SK-N-SH (cell line): ENCODE measurements around the gene ZNF473.

Experiments
- CTCF ChIP-seq: fragments of 200-600 bp; sonication (generic); IDR thresholded peaks from 2 replicates; pipeline ENCODE4 v1.6.1; 2017; ENCODE audit warnings: antibody characterized with exemption, mild to moderate bottlenecking, moderate library complexity
- EP300 ChIP-seq, 2 experiments: IDR thresholded peaks; 2 replicates each; pipeline versions ENCODE4 v1.4.0 to v1.6.1; 2012; ENCODE audit warnings: borderline replicate concordance in 1 of 2, low read depth in 1 of 2, low read length in 1 of 2
- FOXJ3 ChIP-seq: sonication (generic); formaldehyde crosslinking; IDR thresholded peaks from 2 replicates; pipeline ENCODE4 v1.5.1; 2020; ENCODE audit warnings: mild to moderate bottlenecking, missing genetic modification reagents
- FOXM1 ChIP-seq: IDR thresholded peaks from 2 replicates; pipeline ENCODE4 v1.4.0; 2012; ENCODE audit warnings: low read depth, mild to moderate bottlenecking
- RCOR1 ChIP-seq: fragments of 150-350 bp; IDR thresholded peaks from 2 replicates; pipeline ENCODE4 v1.6.1; 2017; ENCODE audit warnings: antibody characterized with exemption, low read length
- SMC3 ChIP-seq: IDR thresholded peaks from 2 replicates; pipeline ENCODE4 v1.6.1; 2012; ENCODE audit warnings: low read depth, low read length, improper control_type of control experiment
- TF ChIP-seq, protein P1 (sequence below): fragments of 150-350 bp; IDR thresholded peaks from 2 replicates; pipeline ENCODE4 v1.6.1; 2017; ENCODE audit warnings: antibody characterized with exemption, low read length, low read depth, borderline replicate concordance

GRCh38 chr19:50042363-50043024, 16.7 kb downstream of the ZNF473 start:
- TF ChIP-seq CTCF: no peak
- TF ChIP-seq, protein P1, sequence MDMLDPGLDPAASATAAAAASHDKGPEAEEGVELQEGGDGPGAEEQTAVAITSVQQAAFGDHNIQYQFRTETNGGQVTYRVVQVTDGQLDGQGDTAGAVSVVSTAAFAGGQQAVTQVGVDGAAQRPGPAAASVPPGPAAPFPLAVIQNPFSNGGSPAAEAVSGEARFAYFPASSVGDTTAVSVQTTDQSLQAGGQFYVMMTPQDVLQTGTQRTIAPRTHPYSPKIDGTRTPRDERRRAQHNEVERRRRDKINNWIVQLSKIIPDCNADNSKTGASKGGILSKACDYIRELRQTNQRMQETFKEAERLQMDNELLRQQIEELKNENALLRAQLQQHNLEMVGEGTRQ: no peak
- no peak for TF ChIP-seq RCOR1
- no peak for TF ChIP-seq FOXM1
- TF ChIP-seq EP300 (IDR thresholded peaks at IDR 0.05; ENCODE audit: borderline replicate concordance in 1 of 2, low read depth in 1 of 2, low read length in 1 of 2): no peak
- no peak for TF ChIP-seq FOXJ3 (CRISPR knock-in tag)
- no peak for TF ChIP-seq SMC3
